ENCODE measurements around the gene SPNS3.

- TF ChIP-seq, protein P1, sequence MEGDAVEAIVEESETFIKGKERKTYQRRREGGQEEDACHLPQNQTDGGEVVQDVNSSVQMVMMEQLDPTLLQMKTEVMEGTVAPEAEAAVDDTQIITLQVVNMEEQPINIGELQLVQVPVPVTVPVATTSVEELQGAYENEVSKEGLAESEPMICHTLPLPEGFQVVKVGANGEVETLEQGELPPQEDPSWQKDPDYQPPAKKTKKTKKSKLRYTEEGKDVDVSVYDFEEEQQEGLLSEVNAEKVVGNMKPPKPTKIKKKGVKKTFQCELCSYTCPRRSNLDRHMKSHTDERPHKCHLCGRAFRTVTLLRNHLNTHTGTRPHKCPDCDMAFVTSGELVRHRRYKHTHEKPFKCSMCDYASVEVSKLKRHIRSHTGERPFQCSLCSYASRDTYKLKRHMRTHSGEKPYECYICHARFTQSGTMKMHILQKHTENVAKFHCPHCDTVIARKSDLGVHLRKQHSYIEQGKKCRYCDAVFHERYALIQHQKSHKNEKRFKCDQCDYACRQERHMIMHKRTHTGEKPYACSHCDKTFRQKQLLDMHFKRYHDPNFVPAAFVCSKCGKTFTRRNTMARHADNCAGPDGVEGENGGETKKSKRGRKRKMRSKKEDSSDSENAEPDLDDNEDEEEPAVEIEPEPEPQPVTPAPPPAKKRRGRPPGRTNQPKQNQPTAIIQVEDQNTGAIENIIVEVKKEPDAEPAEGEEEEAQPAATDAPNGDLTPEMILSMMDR (IDR thresholded peaks at IDR 0.05; ENCODE audit: poor library complexity): no peak
- TF ChIP-seq EZH2 (IDR thresholded peaks at IDR 0.05; ENCODE audit: borderline replicate concordance): no peak
- TF ChIP-seq EZH2phosphoT487 (IDR thresholded peaks at IDR 0.05; ENCODE audit: low read depth, severe bottlenecking, unreplicated experiment): no peak
Observed at GRCh38 chr17:4534928-4535666, 101.4 kb downstream of the SPNS3 start.

All from hepatocyte (in vitro differentiated cells).